ENCODE results near the gene TSPEAR. TPM values are rescaled to one million over a fixed set of nuclear protein-coding genes. Genes with fewer than 3 reads are reported as not detected.
"Not testable (repeated sequence)": the region's sequence is repeated elsewhere in the genome, so short reads cannot be mapped to it uniquely, and the experiment has no call there.

TSPEAR gene
- total RNA-seq, 4 donors from 2014 or later = not detected

DNA sequence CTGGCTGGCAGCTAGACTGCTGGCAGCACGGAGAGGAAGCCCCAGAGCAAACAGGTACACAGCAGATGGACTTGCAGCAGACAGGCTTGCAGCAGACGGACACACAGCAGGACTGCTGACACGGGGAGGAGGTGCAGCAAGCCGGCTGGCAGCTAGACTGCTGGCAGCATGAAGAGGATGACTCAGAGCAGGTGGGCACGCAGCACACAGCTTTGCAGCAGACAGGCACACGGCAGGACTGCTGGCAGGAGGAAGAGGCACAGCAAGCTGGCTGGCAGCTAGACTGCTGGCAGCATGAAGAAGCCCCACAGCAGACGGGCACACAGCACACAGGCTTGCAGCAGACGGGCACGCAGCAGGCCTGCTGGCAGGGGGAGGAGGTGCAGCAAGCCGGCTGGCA lies 160.6 kb downstream of the TSPEAR start:
- H3K27me3 ChIP-seq = peaks cover 37 to 57% (median 45%) of the 10 kb centered on the region in 3 donors
- in situ Hi-C loops (cut with MboI; ENCODE audit: low sequenced_read_pairs in 4 of 4) = no loop called here

DNA sequence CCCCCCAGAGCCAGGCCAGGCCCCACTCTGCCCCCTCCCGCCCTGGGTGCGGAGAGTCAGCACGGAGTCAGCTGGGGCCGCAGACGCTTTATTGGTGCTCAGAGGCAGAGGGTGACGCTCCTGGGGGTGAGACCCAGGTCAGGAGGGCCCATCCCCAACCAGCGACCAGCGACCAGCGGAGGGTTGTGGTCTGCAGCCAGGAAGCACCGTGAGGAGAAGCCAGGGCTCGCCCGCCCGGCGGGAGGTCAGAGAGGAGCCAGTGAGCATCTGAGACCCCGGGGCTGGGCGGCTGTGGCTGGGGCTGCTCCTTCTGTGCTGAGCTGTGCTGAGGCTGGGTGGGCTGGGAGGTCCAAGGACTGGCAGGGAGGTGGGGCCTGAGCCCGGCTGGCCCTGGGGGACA lies 161.1 kb downstream of the TSPEAR start:
- in situ Hi-C loops (cut with MboI; ENCODE audit: low sequenced_read_pairs in 4 of 4); H3K27ac ChIP-seq; H3K4me1 ChIP-seq; ATAC-seq; H3K4me3 ChIP-seq; H3K36me3 ChIP-seq; H3K9me3 ChIP-seq; intact Hi-C loops (cut with DNase I; ENCODE audit: low total_unique reads); DNase-seq: not testable (repeated sequence)
- peaks cover 36 to 52% (median 44%) of the 10 kb centered on the region in 3 donors for H3K27me3 ChIP-seq

More for the DNA sequence above, 160.6 kb downstream of the TSPEAR start:
- Histone ChIP-seq H3K27ac (no peak overlapping the region), H3K36me3 (no peaks in the 10 kb centered on the region), H3K9me3 (no peaks in the 10 kb centered on the region), H3K4me1 (no peaks in the 10 kb centered on the region), H3K4me3 (no peak overlapping the region)
- TF ChIP-seq POLR2A (IDR thresholded peaks at IDR 0.05) = no peak
- intact Hi-C loops (cut with DNase I; ENCODE audit: low total_unique reads) = no loop called here
- DNase-seq (no peak), ATAC-seq (no peak)

DNA sequence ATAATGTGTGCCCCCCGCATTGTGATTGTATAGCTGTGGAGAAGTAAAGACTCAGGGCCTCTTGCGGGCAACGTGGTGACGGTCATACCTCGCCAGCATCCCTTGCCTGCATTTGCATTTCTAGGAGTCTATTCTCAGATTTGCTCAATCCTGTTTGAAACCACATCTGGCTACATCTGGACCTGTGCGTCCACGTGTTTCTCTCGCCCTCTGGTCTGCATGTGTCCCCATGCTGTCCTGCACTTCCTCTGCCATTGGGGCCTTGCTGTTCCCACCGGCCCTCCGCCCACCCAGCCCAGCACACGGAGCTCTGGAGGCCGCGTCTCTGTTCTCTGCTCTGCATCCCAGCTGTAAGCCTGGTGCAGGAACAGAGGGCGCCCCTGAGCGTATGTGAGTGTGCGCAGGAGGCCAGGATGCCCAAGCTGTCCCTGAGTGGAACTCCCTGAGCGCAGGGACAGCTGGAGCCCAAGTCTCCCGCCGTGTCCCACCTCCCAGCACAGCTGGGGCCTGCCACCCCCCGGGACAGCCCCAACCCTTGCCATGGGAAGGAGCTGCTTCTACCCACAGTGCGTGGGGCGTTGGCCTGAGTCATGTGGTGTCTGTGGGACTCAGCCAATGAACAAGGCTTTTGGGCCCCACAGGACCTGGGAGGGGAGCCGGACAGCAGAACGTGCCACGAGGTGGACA lies 161.7 kb downstream of the TSPEAR start:
- H3K27me3 ChIP-seq = peaks cover 30 to 47% (median 42%) of the 10 kb centered on the region in 3 donors
- DNase-seq = no peak
- intact Hi-C loops (cut with DNase I; ENCODE audit: low total_unique reads) = no loop called here

DNA sequence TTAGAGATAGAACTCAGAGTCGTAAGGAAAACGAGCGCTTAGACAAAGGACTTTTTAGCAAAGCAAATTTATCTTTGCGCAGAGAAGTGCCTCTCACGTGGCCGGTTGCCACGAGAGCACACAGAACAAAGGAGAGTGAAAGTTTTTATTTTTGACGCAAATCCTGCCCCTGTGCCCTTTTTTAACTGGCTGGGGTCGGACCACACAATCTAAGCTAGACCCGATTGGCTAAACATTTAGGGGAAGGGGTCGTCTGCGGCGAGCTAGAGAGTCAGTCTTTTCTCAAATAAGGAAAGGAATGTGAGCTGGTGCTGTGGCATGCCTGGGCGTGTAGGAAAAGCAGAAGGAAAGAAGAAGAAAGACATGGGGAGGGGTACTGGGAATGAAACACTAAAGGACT lies 162.4 kb downstream of the TSPEAR start:
- no peaks in the 10 kb centered on the region for H3K36me3 ChIP-seq
- H3K4me3 ChIP-seq = no peak overlapping the region
- no peaks in the 10 kb centered on the region for H3K4me1 ChIP-seq
- H3K27me3 ChIP-seq = peaks cover 25 to 40% (median 36%) of the 10 kb centered on the region in 3 donors
- intact Hi-C loops (cut with DNase I; ENCODE audit: low total_unique reads) = no loop called here
- in situ Hi-C loops (cut with MboI; ENCODE audit: low sequenced_read_pairs in 4 of 4) = no loop called here
- TF ChIP-seq, protein P1, sequence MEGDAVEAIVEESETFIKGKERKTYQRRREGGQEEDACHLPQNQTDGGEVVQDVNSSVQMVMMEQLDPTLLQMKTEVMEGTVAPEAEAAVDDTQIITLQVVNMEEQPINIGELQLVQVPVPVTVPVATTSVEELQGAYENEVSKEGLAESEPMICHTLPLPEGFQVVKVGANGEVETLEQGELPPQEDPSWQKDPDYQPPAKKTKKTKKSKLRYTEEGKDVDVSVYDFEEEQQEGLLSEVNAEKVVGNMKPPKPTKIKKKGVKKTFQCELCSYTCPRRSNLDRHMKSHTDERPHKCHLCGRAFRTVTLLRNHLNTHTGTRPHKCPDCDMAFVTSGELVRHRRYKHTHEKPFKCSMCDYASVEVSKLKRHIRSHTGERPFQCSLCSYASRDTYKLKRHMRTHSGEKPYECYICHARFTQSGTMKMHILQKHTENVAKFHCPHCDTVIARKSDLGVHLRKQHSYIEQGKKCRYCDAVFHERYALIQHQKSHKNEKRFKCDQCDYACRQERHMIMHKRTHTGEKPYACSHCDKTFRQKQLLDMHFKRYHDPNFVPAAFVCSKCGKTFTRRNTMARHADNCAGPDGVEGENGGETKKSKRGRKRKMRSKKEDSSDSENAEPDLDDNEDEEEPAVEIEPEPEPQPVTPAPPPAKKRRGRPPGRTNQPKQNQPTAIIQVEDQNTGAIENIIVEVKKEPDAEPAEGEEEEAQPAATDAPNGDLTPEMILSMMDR (IDR thresholded peaks at IDR 0.05 in 4 of 5, conservative IDR thresholded peaks at IDR 0.05 in 1 of 5) = no peak
- TF ChIP-seq POLR2A (IDR thresholded peaks at IDR 0.05) = no peak
- ATAC-seq = no peak
- DNase-seq = no peak
- no peaks in the 10 kb centered on the region for H3K9me3 ChIP-seq
- no peak overlapping the region for H3K27ac ChIP-seq

More for the DNA sequence above, 161.7 kb downstream of the TSPEAR start:
- in situ Hi-C loops (cut with MboI; ENCODE audit: low sequenced_read_pairs in 4 of 4) = no loop called here
- Histone ChIP-seq H3K4me3 (no peak overlapping the region), H3K36me3 (no peaks in the 10 kb centered on the region), H3K4me1 (no peaks in the 10 kb centered on the region), H3K9me3 (no peaks in the 10 kb centered on the region), H3K27ac (no peak overlapping the region)
- TF ChIP-seq, protein P1 (IDR thresholded peaks at IDR 0.05 in 4 of 5, conservative IDR thresholded peaks at IDR 0.05 in 1 of 5) = no peak
- TF ChIP-seq POLR2A (IDR thresholded peaks at IDR 0.05) = no peak
- ATAC-seq = no peak

DNA sequence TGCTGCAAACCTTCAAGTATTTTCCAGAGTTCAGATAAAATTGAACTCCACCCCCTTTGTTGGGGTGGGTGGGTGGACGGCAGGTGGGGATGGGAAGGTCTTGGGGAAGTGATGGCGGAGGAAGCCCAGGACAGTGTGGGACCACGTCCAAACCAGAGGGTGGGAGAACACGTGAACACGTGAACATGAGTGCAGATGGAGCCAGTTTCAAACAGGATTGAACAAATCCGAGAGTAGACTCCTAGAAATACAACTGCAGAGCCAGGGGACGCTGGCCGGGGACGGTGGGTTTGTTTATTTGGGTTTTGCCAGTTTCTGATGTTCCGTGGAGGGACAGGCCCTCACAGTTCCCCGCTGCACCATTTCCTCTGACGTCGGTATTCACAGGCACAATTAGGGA lies 163.0 kb downstream of the TSPEAR start:
- H3K27ac ChIP-seq = no peak overlapping the region
- no peaks in the 10 kb centered on the region for H3K4me1 ChIP-seq
- in situ Hi-C loops (cut with MboI; ENCODE audit: low sequenced_read_pairs in 4 of 4) (no loop called here), intact Hi-C loops (cut with DNase I; ENCODE audit: low total_unique reads) (no loop called here)
- H3K4me3 ChIP-seq = no peak overlapping the region
- H3K9me3 ChIP-seq = no peaks in the 10 kb centered on the region
- ATAC-seq (no peak), DNase-seq (no peak)
- no peaks in the 10 kb centered on the region for H3K36me3 ChIP-seq
- TF ChIP-seq POLR2A (IDR thresholded peaks at IDR 0.05) = no peak
- TF ChIP-seq, protein P1 (IDR thresholded peaks at IDR 0.05 in 4 of 5, conservative IDR thresholded peaks at IDR 0.05 in 1 of 5) = no peak
- peaks cover 20 to 39% (median 31%) of the 10 kb centered on the region in 3 donors for H3K27me3 ChIP-seq

Data from gastrocnemius medialis (tissue), 4 donors.